ENCODE results near the gene ITGB3.

The ITGB3 gene

GRCh38 chr17:47272491-47272890 lies 18.9 kb downstream of the ITGB3 start:
- Histone ChIP-seq H3K4ac (ENCODE audit: low read depth, low read length) (no peak overlapping the region), H3K4me1 (ENCODE audit: control insufficient read depth in 1 of 2, insufficient read depth in 2 of 2, low read length in 2 of 2) (peaks cover 19 to 20% of the 10 kb centered on the region in 2 experiments), H2AK5ac (ENCODE audit: low read length) (no peak overlapping the region), H2BK120ac (ENCODE audit: insufficient read depth, low read length, poor library complexity) (no peak overlapping the region), H3K27ac (ENCODE audit: low read depth, low read length) (no peak overlapping the region), H3K4me2 (ENCODE audit: low read length) (no peak overlapping the region), H2BK5ac (ENCODE audit: low read depth, low read length, poor library complexity) (no peak overlapping the region), H3K79me1 (ENCODE audit: low read length) (peaks cover 15% of the 10 kb centered on the region), H3K14ac (ENCODE audit: low read length) (no peak overlapping the region), H4K91ac (ENCODE audit: low read depth, low read length) (no peak overlapping the region), H3K9me3 (ENCODE audit: insufficient read depth, low read depth, low read length) (peaks cover 3% of the 10 kb centered on the region), H3K18ac (ENCODE audit: low read length) (no peak overlapping the region), H2BK12ac (ENCODE audit: low read length) (no peak overlapping the region), H3K23ac (ENCODE audit: low read length) (no peak overlapping the region), H3K9ac (ENCODE audit: low read length) (no peak overlapping the region), H4K12ac (ENCODE audit: low read depth, low read length) (no peak overlapping the region), H3K36me3 (ENCODE audit: control insufficient read depth in 1 of 2, insufficient read depth in 2 of 2, low read length in 2 of 2) (no peaks in the 10 kb centered on the region), H2AFZ (ENCODE audit: insufficient read depth, low read length, poor library complexity) (no peak overlapping the region), H3K4me3 (ENCODE audit: low read depth, low read length) (no peak overlapping the region), H3K79me2 (ENCODE audit: control insufficient read depth, insufficient read depth, low read length, poor library complexity) (peaks cover 2% of the 10 kb centered on the region), H3K27me3 (ENCODE audit: insufficient read depth, low read length) (no peaks in the 10 kb centered on the region), H4K8ac (ENCODE audit: low read depth, low read length) (no peak overlapping the region)
- WGBS (ENCODE audit: extremely low coverage, insufficient coverage, insufficient read length): no CpG with 5 or more reads among the region's 1 CpG
- no peak for DNase-seq

GRCh38 chr17:47273245-47273644 lies 19.6 kb downstream of the ITGB3 start:
- Histone ChIP-seq H3K4me3 (ENCODE audit: low read depth, low read length) (no peak overlapping the region), H3K14ac (ENCODE audit: low read length) (no peak overlapping the region), H3K79me1 (ENCODE audit: low read length) (peaks cover 15% of the 10 kb centered on the region), H4K8ac (ENCODE audit: low read depth, low read length) (no peak overlapping the region), H3K27ac (ENCODE audit: low read depth, low read length) (no peak overlapping the region), H3K4me1 (ENCODE audit: control insufficient read depth in 1 of 2, insufficient read depth in 2 of 2, low read length in 2 of 2) (peaks cover 19 to 20% of the 10 kb centered on the region in 2 experiments), H3K9ac (ENCODE audit: low read length) (no peak overlapping the region), H3K23ac (ENCODE audit: low read length) (no peak overlapping the region), H4K12ac (ENCODE audit: low read depth, low read length) (no peak overlapping the region), H3K36me3 (ENCODE audit: control insufficient read depth in 1 of 2, insufficient read depth in 2 of 2, low read length in 2 of 2) (no peaks in the 10 kb centered on the region), H2BK120ac (ENCODE audit: insufficient read depth, low read length, poor library complexity) (no peak overlapping the region), H3K79me2 (ENCODE audit: control insufficient read depth, insufficient read depth, low read length, poor library complexity) (peaks cover 2% of the 10 kb centered on the region), H3K4ac (ENCODE audit: low read depth, low read length) (no peak overlapping the region), H2AK5ac (ENCODE audit: low read length) (no peak overlapping the region), H3K4me2 (ENCODE audit: low read length) (no peak overlapping the region), H4K91ac (ENCODE audit: low read depth, low read length) (no peak overlapping the region), H2AFZ (ENCODE audit: insufficient read depth, low read length, poor library complexity) (no peak overlapping the region), H2BK12ac (ENCODE audit: low read length) (no peak overlapping the region), H3K18ac (ENCODE audit: low read length) (no peak overlapping the region), H3K9me3 (ENCODE audit: insufficient read depth, low read depth, low read length) (peaks cover 3% of the 10 kb centered on the region), H2BK5ac (ENCODE audit: low read depth, low read length, poor library complexity) (no peak overlapping the region), H3K27me3 (ENCODE audit: insufficient read depth, low read length) (no peaks in the 10 kb centered on the region)
- no peak for DNase-seq
- no CpG with 5 or more reads among the region's 2 CpGs for WGBS (ENCODE audit: extremely low coverage, insufficient coverage, insufficient read length)

DNA sequence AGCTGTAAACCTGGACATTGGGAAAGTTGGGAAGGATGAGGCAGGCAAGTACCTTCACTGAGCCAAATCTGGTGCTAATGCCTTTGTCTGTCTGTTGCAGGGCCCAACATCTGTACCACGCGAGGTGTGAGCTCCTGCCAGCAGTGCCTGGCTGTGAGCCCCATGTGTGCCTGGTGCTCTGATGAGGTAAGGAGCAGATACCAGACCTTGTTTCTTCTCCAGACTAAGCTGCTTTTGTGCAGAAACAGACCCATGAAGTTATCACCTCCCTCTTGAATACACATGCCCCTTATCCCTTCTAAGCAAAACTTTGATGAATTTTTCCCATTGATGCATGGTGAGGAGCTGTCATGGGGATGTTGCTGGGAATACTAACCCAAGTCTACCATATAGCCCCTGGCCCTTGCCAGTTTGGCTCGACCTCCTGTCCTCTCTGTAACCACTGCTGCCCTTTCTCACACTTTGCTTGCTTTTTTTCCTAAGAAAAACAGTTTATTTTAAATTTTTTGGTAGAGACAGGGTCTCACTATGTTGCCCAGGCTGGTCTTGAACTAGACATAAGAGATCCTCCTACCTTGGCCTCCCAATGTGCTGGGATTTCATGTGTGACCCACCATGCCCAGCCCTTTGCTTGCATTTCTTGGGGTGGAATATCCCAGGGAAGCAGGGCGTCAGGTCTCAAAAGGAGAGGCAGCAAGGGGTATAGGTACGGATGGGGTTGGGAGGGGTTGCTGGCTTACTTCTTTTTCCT lies 20.9 kb downstream of the ITGB3 start:
- Histone ChIP-seq H3K27ac (ENCODE audit: low read depth, low read length) (peak overlapping the region; percentile 86), H3K79me1 (ENCODE audit: low read length) (peaks cover 19% of the 10 kb centered on the region), H3K9me3 (ENCODE audit: insufficient read depth, low read depth, low read length) (no peaks in the 10 kb centered on the region), H3K4ac (ENCODE audit: low read depth, low read length) (no peak overlapping the region), H3K4me1 (ENCODE audit: control insufficient read depth in 1 of 2, insufficient read depth in 2 of 2, low read length in 2 of 2) (peaks cover 25 to 28% of the 10 kb centered on the region in 2 experiments), H4K12ac (ENCODE audit: low read depth, low read length) (no peak overlapping the region), H2BK120ac (ENCODE audit: insufficient read depth, low read length, poor library complexity) (peak overlapping the region; percentile 82), H3K9ac (ENCODE audit: low read length) (no peak overlapping the region), H2BK12ac (ENCODE audit: low read length) (peak overlapping the region; percentile 58), H3K4me2 (ENCODE audit: low read length) (no peak overlapping the region), H3K18ac (ENCODE audit: low read length) (no peak overlapping the region), H3K4me3 (ENCODE audit: low read depth, low read length) (no peak overlapping the region), H3K79me2 (ENCODE audit: control insufficient read depth, insufficient read depth, low read length, poor library complexity) (peaks cover 2% of the 10 kb centered on the region), H3K14ac (ENCODE audit: low read length) (no peak overlapping the region), H3K36me3 (ENCODE audit: control insufficient read depth in 1 of 2, insufficient read depth in 2 of 2, low read length in 2 of 2) (no peaks in the 10 kb centered on the region), H2BK5ac (ENCODE audit: low read depth, low read length, poor library complexity) (peak overlapping the region; percentile 63), H3K27me3 (ENCODE audit: insufficient read depth, low read length) (no peaks in the 10 kb centered on the region), H2AK5ac (ENCODE audit: low read length) (peak overlapping the region; percentile 3), H3K23ac (ENCODE audit: low read length) (no peak overlapping the region), H4K91ac (ENCODE audit: low read depth, low read length) (peak overlapping the region; percentile 21), H2AFZ (ENCODE audit: insufficient read depth, low read length, poor library complexity) (no peak overlapping the region), H4K8ac (ENCODE audit: low read depth, low read length) (no peak overlapping the region)
- no CpG with 5 or more reads among the region's 5 CpGs for WGBS (ENCODE audit: extremely low coverage, insufficient coverage, insufficient read length)
- no peak for DNase-seq

GRCh38 chr17:47275245-47275984 lies 21.8 kb downstream of the ITGB3 start:
- H3K9me3 ChIP-seq (ENCODE audit: insufficient read depth, low read depth, low read length): no peaks in the 10 kb centered on the region
- H2BK120ac ChIP-seq (ENCODE audit: insufficient read depth, low read length, poor library complexity): peak overlapping the region; percentile 70
- H4K91ac ChIP-seq (ENCODE audit: low read depth, low read length): peak overlapping the region; percentile 85
- H3K36me3 ChIP-seq (ENCODE audit: control insufficient read depth in 1 of 2, insufficient read depth in 2 of 2, low read length in 2 of 2): no peaks in the 10 kb centered on the region
- H3K23ac ChIP-seq (ENCODE audit: low read length): no peak overlapping the region
- H3K4me1 ChIP-seq (ENCODE audit: control insufficient read depth in 1 of 2, insufficient read depth in 2 of 2, low read length in 2 of 2): peaks cover 31 to 35% of the 10 kb centered on the region in 2 experiments
- peak overlapping the region; percentile 11 for H2AFZ ChIP-seq (ENCODE audit: insufficient read depth, low read length, poor library complexity)
- H3K14ac ChIP-seq (ENCODE audit: low read length): peak overlapping the region; percentile 80
- H3K18ac ChIP-seq (ENCODE audit: low read length): no peak overlapping the region
- H4K8ac ChIP-seq (ENCODE audit: low read depth, low read length): peak overlapping the region; percentile 69
- peak overlapping the region; percentile 57 for H3K4ac ChIP-seq (ENCODE audit: low read depth, low read length)
- peaks cover 2% of the 10 kb centered on the region for H3K79me2 ChIP-seq (ENCODE audit: control insufficient read depth, insufficient read depth, low read length, poor library complexity)
- peak overlapping the region; percentile 84 for H2BK12ac ChIP-seq (ENCODE audit: low read length)
- no peak overlapping the region for H3K9ac ChIP-seq (ENCODE audit: low read length)
- DNase-seq: no peak
- no peaks in the 10 kb centered on the region for H3K27me3 ChIP-seq (ENCODE audit: insufficient read depth, low read length)
- peak overlapping the region; percentile 67 for H2BK5ac ChIP-seq (ENCODE audit: low read depth, low read length, poor library complexity)
- peak overlapping the region; percentile 86 for H3K27ac ChIP-seq (ENCODE audit: low read depth, low read length)
- peak overlapping the region; percentile 28 for H2AK5ac ChIP-seq (ENCODE audit: low read length)
- H4K12ac ChIP-seq (ENCODE audit: low read depth, low read length): peak overlapping the region; percentile 14
- no CpG with 5 or more reads among the region's 13 CpGs for WGBS (ENCODE audit: extremely low coverage, insufficient coverage, insufficient read length)
- peaks cover 26% of the 10 kb centered on the region for H3K79me1 ChIP-seq (ENCODE audit: low read length)
- H3K4me3 ChIP-seq (ENCODE audit: low read depth, low read length): no peak overlapping the region
- H3K4me2 ChIP-seq (ENCODE audit: low read length): peak overlapping the region; percentile 31
